ENCODE data around the gene LRP5. TPM values are rescaled to one million over a fixed set of nuclear protein-coding genes. Genes with fewer than 3 reads are reported as not detected.

The LRP5 gene
- total RNA-seq, 2 donors from 2014 or later = 43.3 to 63.6 TPM

DNA sequence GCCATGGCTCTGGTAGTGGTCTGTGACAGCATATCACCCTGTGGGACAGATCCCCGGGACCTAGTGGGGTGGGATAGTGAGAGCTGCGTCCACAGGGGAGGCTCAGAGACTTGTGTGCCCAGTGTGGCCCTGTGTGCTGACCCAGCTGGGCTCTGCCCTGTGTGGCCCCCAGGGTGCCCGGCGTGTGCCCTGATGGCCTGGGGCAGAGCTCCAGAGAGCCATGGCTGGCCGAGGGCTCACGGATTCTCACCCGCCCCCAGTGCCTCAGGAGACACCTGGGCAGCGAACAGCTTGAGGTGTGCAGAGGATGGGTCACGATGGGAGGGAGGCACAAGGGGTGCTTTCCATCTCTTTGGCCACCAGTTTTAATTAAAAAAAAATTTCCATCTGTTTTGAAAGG is 11.8 kb downstream of the LRP5 start:
- WGBS, 2 donors = 82 to 86% methylated on average over 4 to 9 of the region's 9 CpGs
- DNase-seq = no peak

GRCh38 chr11:68324695-68325094 is 12.3 kb downstream of the LRP5 start:
- Histone ChIP-seq H3K4me3 (no peak overlapping the region), H3K27ac (peak overlapping the region in 1 of 4 donors; percentile 73), H3K27me3 (no peaks in the 10 kb centered on the region), H3K36me3 (replicated peaks in 1 of 2; ENCODE audit: insufficient read depth in 1 of 2, low read depth in 2 of 2) (no peaks in the 10 kb centered on the region), H3K9me3 (no peaks in the 10 kb centered on the region), H3K4me1 (peaks cover 75% of the 10 kb centered on the region)
- WGBS, 2 donors = 93 to 100% methylated on average over 2 to 10 of the region's 10 CpGs
- intact Hi-C loops (cut with DNase I) = no loop called here
- DNase-seq (no peak), ATAC-seq (no peak)
- TF ChIP-seq POLR2A (IDR thresholded peaks at IDR 0.05) (no peak), CTCF (IDR thresholded peaks at IDR 0.05) (no peak)

More for the DNA sequence above, 11.8 kb downstream of the LRP5 start:
- Histone ChIP-seq H3K9me3 (no peaks in the 10 kb centered on the region), H3K4me1 (peaks cover 75% of the 10 kb centered on the region), H3K27me3 (no peaks in the 10 kb centered on the region), H3K4me3 (no peak overlapping the region), H3K27ac (no peak overlapping the region), H3K36me3 (replicated peaks in 1 of 2; ENCODE audit: insufficient read depth in 1 of 2, low read depth in 2 of 2) (no peaks in the 10 kb centered on the region)
- TF ChIP-seq CTCF (IDR thresholded peaks at IDR 0.05) (no peak), POLR2A (IDR thresholded peaks at IDR 0.05) (no peak)
- ATAC-seq = no peak
- intact Hi-C loops (cut with DNase I) = no loop called here

GRCh38 chr11:68325183-68325906 is 13.0 kb downstream of the LRP5 start:
- WGBS, 2 donors = 69 to 80% methylated on average over 8 to 18 of the region's 18 CpGs
- ATAC-seq = no peak

GRCh38 chr11:68325907-68326220 is 13.5 kb downstream of the LRP5 start:
- TF ChIP-seq POLR2A (IDR thresholded peaks at IDR 0.05) = no peak
- TF ChIP-seq CTCF (IDR thresholded peaks at IDR 0.05) = no peak

More at GRCh38 chr11:68325183-68325906, 13.0 kb downstream of the LRP5 start:
- Histone ChIP-seq H3K4me3 (no peak overlapping the region), H3K27me3 (no peaks in the 10 kb centered on the region), H3K9me3 (no peaks in the 10 kb centered on the region), H3K27ac (peak overlapping the region in 2 of 4 donors; percentile 73 to 81), H3K4me1 (peaks cover 77% of the 10 kb centered on the region), H3K36me3 (replicated peaks in 1 of 2; ENCODE audit: insufficient read depth in 1 of 2, low read depth in 2 of 2) (no peaks in the 10 kb centered on the region)
- intact Hi-C loops (cut with DNase I) = no loop called here
- no peak for TF ChIP-seq POLR2A (IDR thresholded peaks at IDR 0.05)
- no peak for TF ChIP-seq CTCF (IDR thresholded peaks at IDR 0.05)
- DNase-seq = no peak

More at GRCh38 chr11:68325907-68326220, 13.5 kb downstream of the LRP5 start:
- Histone ChIP-seq H3K27me3 (no peaks in the 10 kb centered on the region), H3K27ac (peak overlapping the region in 2 of 4 donors; percentile 73 to 81), H3K36me3 (replicated peaks in 1 of 2; ENCODE audit: insufficient read depth in 1 of 2, low read depth in 2 of 2) (no peaks in the 10 kb centered on the region), H3K9me3 (no peaks in the 10 kb centered on the region), H3K4me3 (no peak overlapping the region), H3K4me1 (peaks cover 80% of the 10 kb centered on the region)
- ATAC-seq = no peak
- intact Hi-C loops (cut with DNase I) = no loop called here
- 86 to 93% methylated on average over 3 to 13 of the region's 13 CpGs for WGBS, 2 donors
- no peak for DNase-seq
